ENCODE results near the gene HCFC1R1.
A peak's percentile ranks its signal among the peaks of the same experiment; 100 is the strongest.
"Not testable (repeated sequence)": the region's sequence is repeated elsewhere in the genome, so short reads cannot be mapped to it uniquely, and the experiment has no call there.

The HCFC1R1 gene

DNA sequence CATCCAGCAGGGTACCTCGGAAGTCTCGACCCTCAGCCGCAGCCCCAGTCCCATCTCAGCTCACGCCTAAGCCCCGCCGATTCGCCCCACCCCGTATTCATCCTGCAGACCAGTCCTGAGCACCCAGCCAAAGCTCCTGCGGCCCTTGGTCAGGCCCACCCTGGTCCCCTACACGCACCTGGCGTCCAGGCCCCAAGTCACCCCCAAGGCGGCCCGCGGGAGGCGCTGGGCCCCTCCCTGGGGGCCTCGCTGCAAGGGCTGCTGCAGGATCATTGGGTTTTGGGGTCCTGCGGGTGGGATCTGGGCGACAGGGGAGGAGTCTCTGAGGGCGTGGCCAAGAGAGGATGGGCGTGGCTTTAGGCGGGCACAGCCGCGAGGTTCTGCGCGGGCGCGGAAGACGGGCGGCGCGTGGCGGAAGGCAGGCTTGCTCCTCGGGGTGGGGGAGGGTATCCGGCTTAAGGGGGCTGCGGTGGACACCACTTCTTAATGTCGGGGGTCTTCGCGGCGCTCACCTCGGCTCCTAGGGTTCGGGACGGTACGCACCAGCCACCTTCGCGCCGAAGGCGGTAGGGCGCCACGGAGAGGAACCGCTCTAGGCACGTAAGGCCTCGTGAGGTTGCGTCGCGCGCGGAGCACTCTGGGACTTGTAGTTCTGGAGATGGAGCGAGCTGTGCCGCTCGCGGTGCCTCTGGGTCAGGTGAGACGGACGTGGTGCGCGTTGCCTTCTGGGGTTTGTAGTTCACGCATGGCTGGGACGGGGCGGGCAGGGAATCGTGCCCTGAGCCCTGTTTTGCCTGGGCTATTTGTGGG lies at the start of gene HCFC1R1, which contains the start of gene THOC6:
Gene HCFC1R1, minus strand, starts transcription at position 274 of the 810 bp plus-strand sequence. Its CDS starts 1 bp downstream, at position 273.
Gene THOC6, plus strand, starts transcription at position 367 of the 810 bp plus-strand sequence. Its CDS starts 292 bp downstream, at position 659.
- DNase-seq (ENCODE audit: low spot score) = peak; percentile 95

DNA sequence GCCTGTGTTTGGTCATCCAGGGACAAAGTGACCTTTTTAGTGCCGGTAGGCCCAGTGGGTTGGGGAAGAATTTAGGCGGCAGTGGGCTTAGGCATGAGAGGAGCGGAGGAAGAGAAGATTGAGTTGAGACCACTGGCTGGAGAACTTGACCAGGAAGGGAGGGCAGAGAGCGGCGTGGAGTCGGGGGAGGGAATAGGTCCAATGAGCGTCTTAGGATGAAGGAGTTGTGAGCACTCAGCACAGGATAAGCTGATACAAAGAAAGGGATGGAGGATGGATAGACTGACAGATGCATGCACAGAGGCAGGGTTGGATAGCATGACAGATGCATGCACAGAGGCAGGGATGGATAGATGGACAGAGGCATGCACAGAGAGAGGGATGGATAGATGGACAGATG lies 49.7 kb upstream of the HCFC1R1 start:
- no peak for DNase-seq (ENCODE audit: low spot score)

GRCh38 chr16:3072576-3073263 lies 49.0 kb upstream of the HCFC1R1 start:
- peak; percentile 38 for DNase-seq (ENCODE audit: low spot score)

- DNase-seq (ENCODE audit: low spot score) = peak; percentile 54
Observed at GRCh38 chr16:3072148-3072547, 48.4 kb upstream of the HCFC1R1 start.

- DNase-seq (ENCODE audit: low spot score) = no peak
Observed at GRCh38 chr16:3071655-3072054, 47.9 kb upstream of the HCFC1R1 start.

DNA sequence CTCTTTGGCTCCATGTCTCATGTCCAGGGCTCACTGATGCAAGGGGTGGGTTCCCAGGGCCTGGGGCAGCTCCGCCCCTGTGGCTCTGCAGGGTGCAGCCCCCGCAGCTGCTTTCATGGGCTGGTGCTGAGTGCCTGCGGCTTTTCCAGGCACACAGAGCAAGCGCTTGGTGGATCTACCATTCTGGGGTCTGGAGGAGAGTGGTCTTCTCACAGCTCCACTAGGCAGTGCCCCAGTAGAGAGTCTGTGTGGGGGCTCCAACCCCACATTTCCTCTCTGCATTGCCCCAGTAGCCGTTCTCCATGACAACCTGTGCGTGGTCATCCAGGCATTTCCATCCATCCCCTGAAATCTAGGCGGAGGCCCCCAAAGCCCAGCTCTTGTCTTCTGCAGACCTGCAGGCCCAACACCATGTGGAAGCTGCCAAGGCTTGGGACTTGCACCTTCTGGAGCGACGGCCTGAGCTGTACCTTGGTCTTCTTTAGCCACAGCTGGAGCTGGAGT lies 46.9 kb upstream of the HCFC1R1 start:
- no peak for DNase-seq (ENCODE audit: low spot score)

DNA sequence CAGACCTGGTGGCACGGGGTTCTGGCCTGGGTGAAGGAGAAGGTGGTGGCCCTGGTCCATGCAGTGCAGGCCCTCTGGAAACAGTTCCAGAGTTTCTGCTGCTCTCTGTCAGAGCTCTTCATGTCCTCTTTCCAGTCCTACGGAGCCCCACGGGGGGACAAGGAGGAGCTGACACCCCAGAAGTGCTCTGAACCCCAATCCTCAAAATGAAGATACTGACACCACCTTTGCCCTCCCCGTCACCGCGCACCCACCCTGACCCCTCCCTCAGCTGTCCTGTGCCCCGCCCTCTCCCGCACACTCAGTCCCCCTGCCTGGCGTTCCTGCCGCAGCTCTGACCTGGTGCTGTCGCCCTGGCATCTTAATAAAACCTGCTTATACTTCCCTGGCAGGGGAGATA lies 45.4 kb upstream of the HCFC1R1 start:
- not testable (repeated sequence) for DNase-seq (ENCODE audit: low spot score)

DNA sequence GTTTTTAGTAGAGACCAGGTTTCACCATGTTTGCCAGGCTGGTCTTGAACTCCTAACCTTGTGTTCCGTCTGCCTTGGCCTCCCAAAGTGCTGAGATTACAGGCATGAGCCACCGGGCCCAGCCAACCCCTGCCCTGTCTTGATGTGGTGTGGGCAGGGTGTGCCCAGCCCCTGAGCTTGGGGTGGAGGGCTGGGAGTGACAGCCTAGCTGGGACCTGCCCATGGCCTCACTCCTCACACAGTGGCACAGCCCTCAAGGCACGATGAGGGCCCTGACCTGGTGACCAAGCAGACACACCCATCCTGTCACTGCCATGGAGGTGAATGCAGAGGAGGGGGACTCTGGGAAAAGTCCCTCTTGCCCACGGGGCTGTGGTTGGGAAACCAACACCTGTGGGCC lies 44.7 kb upstream of the HCFC1R1 start:
- DNase-seq (ENCODE audit: low spot score) = no peak

DNA sequence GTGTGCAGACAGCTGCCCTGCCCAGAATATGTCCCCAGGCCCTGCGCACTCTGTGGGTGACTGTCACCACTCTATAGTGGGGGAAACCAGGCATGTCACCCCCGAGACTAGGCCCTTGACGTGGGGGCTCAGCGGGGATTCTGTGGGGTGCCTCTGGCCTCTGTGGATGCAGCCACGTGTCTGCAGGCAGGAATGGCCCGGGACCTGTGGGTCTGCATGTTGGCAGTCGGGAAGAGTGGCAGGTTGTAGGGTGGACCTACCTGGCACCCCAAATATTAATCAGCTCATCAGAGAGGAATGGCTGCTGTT lies 42.7 kb upstream of the HCFC1R1 start:
- no peak for DNase-seq (ENCODE audit: low spot score)

DNA sequence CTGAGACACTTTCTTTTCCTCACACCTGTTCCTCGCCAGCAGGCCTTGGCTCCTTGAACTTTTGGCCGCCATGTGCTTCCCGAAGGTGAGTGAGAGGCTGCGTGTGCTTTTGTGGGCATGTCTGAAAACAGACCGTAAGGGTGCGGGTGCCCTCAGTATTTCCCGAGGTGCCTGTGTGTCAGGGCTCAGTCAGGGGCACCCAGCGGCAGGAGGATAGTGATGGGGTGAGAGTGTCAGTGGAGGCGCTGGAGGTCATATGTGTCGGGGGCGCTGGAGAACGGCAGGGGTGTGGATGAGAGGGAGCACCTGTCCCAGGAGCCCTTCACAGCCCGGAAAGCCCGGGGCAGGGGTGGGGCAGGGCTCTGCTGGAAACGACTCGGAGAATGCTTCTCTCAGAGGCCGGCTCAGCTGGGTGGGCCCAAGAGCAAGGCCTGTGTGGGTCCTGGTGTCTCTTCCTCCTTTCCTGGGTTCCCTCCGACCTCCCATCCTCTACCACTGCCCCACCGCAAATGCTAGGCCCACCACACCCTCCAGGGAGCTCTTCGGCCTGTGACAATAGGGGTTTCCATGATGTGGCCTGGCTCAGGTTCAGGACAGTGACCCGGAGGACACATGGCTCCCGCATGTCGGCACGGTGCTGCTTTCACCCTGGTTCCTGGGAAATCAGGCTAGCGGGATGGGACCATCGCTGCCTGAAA lies 42.1 kb upstream of the HCFC1R1 start:
- no peak for DNase-seq (ENCODE audit: low spot score)

DNA sequence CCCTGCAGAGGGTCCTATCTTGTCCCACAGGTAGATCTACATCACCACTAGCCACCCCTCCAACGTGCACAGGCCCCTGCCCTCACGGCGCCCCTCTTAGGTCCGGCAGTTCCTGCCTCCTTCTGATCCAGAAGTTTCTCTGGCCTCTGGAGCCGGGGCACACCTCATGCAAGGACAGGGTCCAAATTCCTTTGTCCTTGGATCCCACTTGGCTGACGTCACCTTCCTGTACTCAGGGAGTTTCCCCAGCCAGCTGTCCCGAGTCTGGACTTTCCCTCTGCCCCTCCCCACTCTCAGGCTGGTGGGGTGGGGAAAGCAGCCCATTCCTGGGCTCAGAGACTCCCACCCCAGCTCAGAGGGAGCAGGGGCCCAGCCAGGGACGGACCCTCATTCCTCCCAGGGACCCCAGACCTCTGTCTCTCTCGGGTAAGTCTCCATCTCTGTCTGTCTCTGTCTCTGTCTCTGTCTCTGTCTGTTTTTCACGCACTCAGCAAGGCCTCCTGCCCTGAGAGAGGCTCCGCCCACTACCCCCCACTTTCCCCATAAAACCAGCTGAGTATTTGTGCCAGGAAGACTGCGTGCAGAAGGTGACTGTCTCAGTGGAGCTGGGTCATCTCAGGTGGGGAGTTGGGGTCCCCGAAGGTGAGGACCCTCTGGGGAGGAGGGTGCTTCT lies 41.5 kb upstream of the HCFC1R1 start, which contains the start of gene IL32:
Gene IL32, plus strand, starts transcription at position 572 of the 673 bp plus-strand sequence. CDS start 172 bp downstream, outside the sequence.
- peak; percentile 84 for DNase-seq (ENCODE audit: low spot score)

DNA sequence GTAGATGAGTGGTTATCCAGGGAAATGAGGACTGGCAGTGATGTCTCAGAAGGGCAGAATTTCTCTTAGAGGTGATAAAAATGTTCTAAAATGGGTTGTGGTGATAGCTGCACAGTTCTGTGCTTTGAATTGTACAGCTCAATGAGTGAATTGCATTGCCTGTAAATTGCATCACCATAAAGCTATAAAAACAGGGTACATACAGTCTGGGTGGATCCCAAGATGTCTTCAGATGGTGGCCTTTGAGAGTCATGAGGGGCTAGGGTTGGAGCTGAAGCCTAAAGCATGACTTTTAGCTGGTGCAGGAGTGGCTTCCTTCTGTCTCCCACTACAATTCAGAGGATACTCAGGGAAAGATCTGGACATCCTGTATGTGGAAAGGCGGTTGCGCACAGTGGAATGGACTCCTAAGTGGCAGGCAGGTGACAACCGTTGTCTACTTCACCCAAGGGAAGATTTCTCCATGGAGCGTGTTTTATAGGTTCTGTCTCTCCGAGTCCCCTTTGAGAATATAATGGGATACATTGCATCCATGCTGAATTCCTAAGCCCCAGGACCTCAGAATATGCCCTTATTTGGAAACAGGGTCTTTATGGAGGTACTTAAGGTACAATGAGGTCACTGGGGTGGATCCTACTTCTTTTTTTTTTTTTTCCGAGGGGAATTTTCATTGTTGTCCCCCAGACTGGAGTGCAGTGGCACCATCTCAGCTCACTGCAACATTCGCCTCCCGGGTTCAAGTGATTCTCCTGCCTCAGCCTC lies 40.1 kb upstream of the HCFC1R1 start:
- no peak for DNase-seq (ENCODE audit: low spot score)

GRCh38 chr16:3062553-3062952 lies 38.8 kb upstream of the HCFC1R1 start:
- DNase-seq (ENCODE audit: low spot score) = no peak

DNA sequence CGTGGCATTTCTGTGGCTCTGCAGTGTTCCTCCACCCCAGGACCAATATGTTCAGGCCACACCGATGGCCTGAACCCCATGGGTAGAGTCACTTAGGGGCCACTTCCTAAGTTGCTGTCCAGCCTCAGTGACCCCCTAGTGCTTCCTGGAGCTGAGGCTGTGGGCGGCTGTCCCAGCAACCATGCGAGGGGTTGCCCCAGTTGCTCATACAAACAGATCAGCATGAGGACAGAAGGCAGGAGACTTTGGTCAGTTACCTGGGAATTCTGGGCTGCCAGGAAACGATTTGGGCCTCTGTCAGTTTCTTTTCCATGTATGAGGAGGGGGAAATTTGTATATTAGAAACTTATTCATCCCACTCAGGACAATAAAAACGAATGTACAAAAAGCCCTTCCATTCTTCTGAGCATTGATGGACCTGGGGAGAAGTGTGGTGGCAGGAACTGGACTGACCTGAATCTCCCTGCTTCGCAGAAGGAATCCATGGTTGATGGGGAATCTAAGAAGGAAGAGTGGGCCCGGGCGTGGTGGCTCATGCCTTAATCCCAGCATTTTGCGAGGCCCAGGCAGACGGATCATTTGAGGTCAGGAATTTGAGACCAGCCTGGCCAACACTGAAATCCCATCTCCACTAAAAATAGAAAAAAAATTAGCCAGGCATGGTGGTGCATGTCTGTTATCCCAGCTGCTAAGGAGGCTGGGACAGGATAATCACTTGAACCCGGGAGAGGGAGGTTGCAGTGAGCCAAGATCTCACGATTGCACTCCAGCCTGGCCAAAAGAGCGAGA lies 36.8 kb upstream of the HCFC1R1 start:
- no peak for DNase-seq (ENCODE audit: low spot score)

DNA sequence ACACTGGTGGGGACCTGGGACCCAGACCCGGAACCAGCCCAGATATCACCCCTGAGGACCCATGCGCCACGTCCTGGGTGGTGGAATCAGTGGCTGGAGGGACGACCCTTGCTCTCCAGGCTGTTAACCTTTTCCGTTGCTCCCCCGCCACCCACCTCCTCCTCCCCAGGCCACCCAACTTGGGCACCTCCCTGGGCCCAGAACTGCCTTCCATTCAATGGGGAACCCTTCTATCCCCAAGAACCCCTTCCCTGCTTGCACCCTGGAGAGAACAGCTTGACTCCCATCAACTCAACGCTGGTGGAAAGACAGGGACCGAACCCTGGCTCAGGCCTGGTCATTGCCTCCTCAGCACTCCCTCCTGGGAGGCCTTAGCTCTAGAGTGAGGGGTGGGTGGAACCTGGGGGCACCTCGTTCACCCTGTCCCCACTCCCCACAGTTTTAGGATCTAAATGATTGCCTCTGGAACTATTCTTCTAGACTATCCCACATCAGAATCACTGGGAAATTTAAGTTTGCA lies 36.0 kb upstream of the HCFC1R1 start:
- no peak for DNase-seq (ENCODE audit: low spot score)

- DNase-seq (ENCODE audit: low spot score) = peak; percentile 85
Observed at GRCh38 chr16:3059041-3059722, 35.4 kb upstream of the HCFC1R1 start.

- DNase-seq (ENCODE audit: low spot score) = peak; percentile 59
Observed at GRCh38 chr16:3058139-3059030, 34.6 kb upstream of the HCFC1R1 start.
